ENCODE results near the gene UEVLD.
A peak's percentile ranks its signal among the peaks of the same experiment; 100 is the strongest.
"Not testable (repeated sequence)": the region's sequence is repeated elsewhere in the genome, so short reads cannot be mapped to it uniquely, and the experiment has no call there.

The UEVLD gene

GRCh38 chr11:18594088-18594487 is 5.6 kb upstream of the UEVLD start:
- DNase-seq (ENCODE audit: low read depth, low spot score), result not testable (repeated sequence)
- H3K27ac ChIP-seq, result peak overlapping the region; percentile 34

- H3K27ac ChIP-seq, result no peak overlapping the region
Measured at GRCh38 chr11:18590571-18590970, 2.0 kb upstream of the UEVLD start.

GRCh38 chr11:18581825-18582224 is 6.7 kb downstream of the UEVLD start:
- no peak overlapping the region for H3K27ac ChIP-seq
- no peak for DNase-seq (ENCODE audit: low read depth, low spot score)

More at GRCh38 chr11:18590571-18590970, 2.0 kb upstream of the UEVLD start:
- no peak for DNase-seq (ENCODE audit: low read depth, low spot score)

GRCh38 chr11:18580113-18580766 is 8.3 kb downstream of the UEVLD start:
- DNase-seq (ENCODE audit: low read depth, low spot score), result no peak
- no peak overlapping the region for H3K27ac ChIP-seq

GRCh38 chr11:18578975-18579598 is 9.4 kb downstream of the UEVLD start:
- H3K27ac ChIP-seq, result peak overlapping the region; percentile 37
- DNase-seq (ENCODE audit: low read depth, low spot score), result peak; percentile 66

- DNase-seq (ENCODE audit: low read depth, low spot score), result no peak
- H3K27ac ChIP-seq, result no peak overlapping the region
Measured at GRCh38 chr11:18575361-18575760, 13.2 kb downstream of the UEVLD start.

GRCh38 chr11:18567081-18567480 is 21.5 kb downstream of the UEVLD start:
- no peak for DNase-seq (ENCODE audit: low read depth, low spot score)
- peak overlapping the region; percentile 3 for H3K27ac ChIP-seq

- no peak for DNase-seq (ENCODE audit: low read depth, low spot score)
- H3K27ac ChIP-seq, result peak overlapping the region; percentile 3
Measured at GRCh38 chr11:18566406-18566805, 22.1 kb downstream of the UEVLD start.

GRCh38 chr11:18564149-18564548 is 24.4 kb downstream of the UEVLD start:
- no peak for DNase-seq (ENCODE audit: low read depth, low spot score)
- no peak overlapping the region for H3K27ac ChIP-seq

- H3K27ac ChIP-seq, result no peak overlapping the region
- no peak for DNase-seq (ENCODE audit: low read depth, low spot score)
Measured at GRCh38 chr11:18563090-18563730, 25.3 kb downstream of the UEVLD start.

- no peak overlapping the region for H3K27ac ChIP-seq
- no peak for DNase-seq (ENCODE audit: low read depth, low spot score)
Measured at GRCh38 chr11:18548001-18548400, 40.5 kb downstream of the UEVLD start.

GRCh38 chr11:18540207-18541009 is 48.1 kb downstream of the UEVLD start:
- no peak overlapping the region for H3K27ac ChIP-seq

GRCh38 chr11:18536209-18536608 is 52.3 kb downstream of the UEVLD start:
- no peak for DNase-seq (ENCODE audit: low read depth, low spot score)
- no peak overlapping the region for H3K27ac ChIP-seq

More at GRCh38 chr11:18540207-18541009, 48.1 kb downstream of the UEVLD start:
- no peak for DNase-seq (ENCODE audit: low read depth, low spot score)

GRCh38 chr11:18534245-18534644 is 54.3 kb downstream of the UEVLD start:
- H3K27ac ChIP-seq, result no peak overlapping the region
- no peak for DNase-seq (ENCODE audit: low read depth, low spot score)

GRCh38 chr11:18533365-18533764 is 55.2 kb downstream of the UEVLD start:
- no peak for DNase-seq (ENCODE audit: low read depth, low spot score)
- H3K27ac ChIP-seq, result no peak overlapping the region

- peak overlapping the region; percentile 96 for H3K27ac ChIP-seq
- peak; percentile 29 for DNase-seq (ENCODE audit: low read depth, low spot score)
Measured at GRCh38 chr11:18527512-18527911, 61.0 kb downstream of the UEVLD start.

- H3K27ac ChIP-seq, result peak within 1 kb of the TSS; percentile 96
- peak; percentile 68 for DNase-seq (ENCODE audit: low read depth, low spot score)
Measured at GRCh38 chr11:18526521-18527296, 61.8 kb downstream of the UEVLD start, which contains the start of gene TSG101. Gene TSG101 (minus strand): TSS chr11:18526942. CDS start chr11:18526816, 126 bp downstream.

- H3K27ac ChIP-seq, result peak overlapping the region; percentile 96
- DNase-seq (ENCODE audit: low read depth, low spot score), result no peak
Measured at GRCh38 chr11:18526130-18526520, 62.4 kb downstream of the UEVLD start.

- no peak overlapping the region for H3K27ac ChIP-seq
- DNase-seq (ENCODE audit: low read depth, low spot score), result no peak
Measured at GRCh38 chr11:18524248-18524647, 64.3 kb downstream of the UEVLD start.

- no peak overlapping the region for H3K27ac ChIP-seq
- DNase-seq (ENCODE audit: low read depth, low spot score), result no peak
Measured at GRCh38 chr11:18523084-18523483, 65.5 kb downstream of the UEVLD start.

Data from epithelial cell of prostate (primary cell).